Activated naive CD4-positive, alpha-beta T cell treated with anti-CD3 and anti-CD28 coated beads, Interleukin-2, amount 50 U/mL, for 16 hours (primary cell): ENCODE measurements around the gene PXDN.
"Not testable (repeated sequence)": the region's sequence is repeated elsewhere in the genome, so short reads cannot be mapped to it uniquely, and the experiment has no call there.

Source experiments
- DNase-seq: peaks from one replicate; pipeline ENCODE4 v3.0.0-alpha.2; 2020

Gene PXDN

GRCh38 chr2:1775511-1776035 lies 31.3 kb upstream of the PXDN start:
- DNase-seq, result no peak

DNA sequence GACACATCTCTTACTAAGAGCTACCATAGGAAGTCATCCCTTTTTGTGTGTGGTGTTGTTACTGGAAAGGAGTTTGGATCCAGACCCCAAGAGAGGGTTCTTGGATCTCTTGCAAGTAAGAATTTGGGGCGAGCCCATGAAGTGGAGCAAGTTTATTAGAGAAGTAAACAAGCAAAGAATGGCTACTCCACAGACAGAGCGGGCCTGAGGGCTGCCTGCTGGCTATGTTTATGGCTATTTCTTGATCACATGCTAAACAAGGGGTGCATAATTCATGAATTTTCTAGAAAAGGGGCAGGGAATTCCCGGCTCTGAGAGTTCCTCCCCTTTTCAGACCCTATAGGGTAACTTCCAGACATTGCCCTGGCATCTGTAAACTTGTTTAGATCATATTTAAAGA lies 30.6 kb upstream of the PXDN start:
- no peak for DNase-seq

- DNase-seq, result no peak
Measured at GRCh38 chr2:1773883-1774282, 29.6 kb upstream of the PXDN start.

- DNase-seq, result no peak
Measured at GRCh38 chr2:1772471-1773267, 28.4 kb upstream of the PXDN start.

- no peak for DNase-seq
Measured at GRCh38 chr2:1771626-1772280, 27.4 kb upstream of the PXDN start.

- no peak for DNase-seq
Measured at GRCh38 chr2:1770566-1771380, 26.5 kb upstream of the PXDN start.

DNA sequence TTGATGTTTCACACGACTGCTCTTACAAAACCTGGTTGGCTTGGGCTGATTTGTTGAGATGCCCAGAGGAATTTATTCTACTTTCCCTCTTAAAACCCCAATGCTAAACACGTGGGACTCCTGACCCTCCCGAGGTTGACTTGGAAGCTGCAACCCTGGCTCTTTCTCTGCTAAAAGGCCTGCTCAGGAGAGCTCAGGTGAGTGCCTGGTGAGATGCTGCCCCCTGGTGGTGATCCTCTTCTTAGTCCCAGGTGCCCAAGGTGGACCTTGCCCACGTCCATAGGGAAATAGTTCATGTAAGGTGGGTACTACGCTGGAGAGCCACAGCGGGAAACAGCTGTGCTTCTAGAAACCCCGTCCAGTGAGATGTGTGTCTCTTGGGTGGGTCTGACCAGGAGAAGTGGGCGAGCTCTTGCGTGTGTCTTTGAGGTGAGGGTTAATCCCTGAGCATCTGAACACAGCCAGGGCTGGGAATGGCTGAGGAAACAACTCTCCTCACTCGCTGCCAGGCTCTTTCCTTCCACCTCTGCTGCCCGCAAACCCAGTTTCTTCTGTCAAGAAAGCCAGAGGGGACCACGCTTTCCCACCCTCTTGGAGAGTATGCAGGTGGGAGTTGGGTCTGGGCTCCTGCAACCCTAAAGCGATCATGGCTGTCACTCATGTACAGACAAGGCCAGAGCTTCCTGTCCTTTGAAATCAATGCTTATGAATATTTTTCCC lies 25.5 kb upstream of the PXDN start:
- no peak for DNase-seq

DNA sequence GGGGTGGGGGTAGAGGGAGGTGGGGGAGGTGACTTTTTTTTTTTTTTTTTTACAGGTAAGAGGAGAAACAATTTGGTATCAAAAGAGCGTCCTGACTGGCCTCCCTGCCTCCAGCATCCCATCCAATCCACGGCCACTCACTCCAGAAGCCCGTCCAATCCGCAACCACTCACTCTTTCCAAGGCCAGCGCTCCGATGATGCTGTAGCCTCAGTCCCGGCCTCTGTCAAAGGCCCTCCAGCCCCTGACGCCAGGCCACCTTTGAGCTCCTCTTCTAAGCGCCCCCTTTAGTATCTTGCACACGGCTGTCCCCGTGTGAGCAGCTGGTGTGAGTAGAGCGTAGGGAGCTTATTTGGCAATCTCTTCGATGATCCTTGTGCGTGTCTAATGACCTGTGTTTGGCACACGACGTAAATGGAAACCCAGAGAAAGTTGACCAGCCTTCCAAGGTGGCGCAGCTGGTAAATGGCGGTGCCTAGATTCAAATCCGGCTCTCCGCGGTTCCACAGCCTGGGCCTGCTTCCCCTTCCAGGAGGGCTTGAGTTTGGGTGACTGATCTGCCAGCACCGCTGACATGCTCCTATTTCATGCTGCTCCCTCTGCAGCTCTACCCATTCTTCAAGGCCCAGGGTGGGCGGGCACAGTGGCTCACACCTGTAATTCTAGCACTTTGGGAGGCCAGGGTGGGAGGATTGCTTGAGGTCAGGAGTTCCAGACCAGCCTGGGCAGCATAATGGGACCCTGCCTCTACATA lies 23.8 kb upstream of the PXDN start:
- DNase-seq, result no peak

- no peak for DNase-seq
Measured at GRCh38 chr2:1766851-1767811, 22.8 kb upstream of the PXDN start.

DNA sequence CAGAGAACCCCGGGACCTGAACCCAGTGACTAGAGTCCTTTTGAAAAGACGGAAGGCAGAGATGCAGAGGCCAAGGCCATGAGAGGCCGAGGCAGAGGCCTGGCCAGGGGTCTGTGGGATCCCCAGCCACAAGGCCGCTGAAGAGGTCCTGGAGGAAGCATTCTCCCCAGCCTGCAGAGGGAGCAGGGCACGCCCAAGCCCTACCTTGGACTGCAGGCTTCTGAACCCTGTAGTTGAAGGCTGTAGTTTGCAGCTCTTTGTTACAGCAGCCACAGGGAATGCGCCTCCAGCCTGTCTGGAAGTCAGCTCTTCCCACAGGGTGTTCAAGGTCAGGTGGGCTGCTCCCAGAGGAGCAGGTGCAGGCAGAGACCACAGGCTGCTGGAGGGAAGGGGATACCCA lies 22.1 kb upstream of the PXDN start:
- DNase-seq, result no peak

GRCh38 chr2:1765201-1765600 lies 20.9 kb upstream of the PXDN start:
- DNase-seq, result not testable (repeated sequence)

DNA sequence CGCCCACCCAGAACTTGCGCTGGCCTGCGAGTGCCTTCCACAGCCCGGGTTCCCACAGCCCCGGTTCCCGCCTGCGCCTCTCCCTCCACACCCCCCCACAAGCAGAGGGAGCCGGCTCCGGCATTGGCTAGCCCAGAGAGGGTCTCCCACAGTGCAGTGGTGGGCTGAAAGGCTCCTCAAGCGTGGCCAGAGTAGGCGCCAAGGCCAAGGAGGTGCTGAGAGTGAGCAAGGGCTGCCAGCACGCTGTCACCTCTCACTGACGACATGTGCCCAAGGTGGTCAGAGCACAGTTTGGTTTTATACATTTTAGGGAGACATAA lies 15.3 kb upstream of the PXDN start:
- no peak for DNase-seq

DNA sequence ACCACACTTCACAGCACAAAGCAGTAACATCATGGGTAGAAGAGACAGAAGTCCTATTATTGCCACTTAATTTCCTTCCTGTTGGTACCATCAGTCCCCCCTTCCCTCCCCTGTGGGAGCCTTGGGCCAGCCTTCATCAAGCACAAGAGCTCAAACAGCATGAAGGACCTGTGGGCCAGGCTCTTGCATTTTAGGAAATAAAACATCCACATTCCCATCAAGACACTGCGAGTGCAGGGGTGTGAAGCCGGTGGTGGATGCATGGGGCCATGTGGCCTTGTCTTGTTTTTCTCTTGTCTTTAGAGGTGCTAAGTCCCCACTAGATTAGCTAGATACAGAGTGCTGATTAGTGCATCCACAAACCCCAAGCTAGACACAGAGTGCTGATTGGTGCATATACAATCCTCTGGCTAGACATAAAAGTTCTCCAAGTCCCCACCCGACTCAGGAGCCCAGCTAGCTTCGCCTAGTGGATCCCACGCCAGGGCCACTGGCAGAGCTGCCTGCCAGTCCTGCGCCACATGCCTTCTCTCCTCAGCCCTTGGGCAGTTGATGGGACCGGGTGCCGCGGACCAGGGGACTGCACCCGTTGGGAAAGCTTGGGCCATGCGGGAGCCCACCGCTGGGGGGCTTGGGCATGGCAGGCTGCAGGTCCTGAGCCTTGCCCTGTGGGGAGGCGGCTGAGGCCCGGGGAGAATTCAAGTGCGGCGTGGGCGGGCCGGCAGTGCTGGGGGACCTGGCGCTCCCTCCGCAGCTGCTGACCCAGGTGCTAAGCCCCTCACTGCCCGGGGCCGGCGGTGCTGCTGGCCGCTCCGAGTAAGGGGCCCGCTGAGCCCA lies 14.7 kb upstream of the PXDN start:
- DNase-seq, result no peak

DNA sequence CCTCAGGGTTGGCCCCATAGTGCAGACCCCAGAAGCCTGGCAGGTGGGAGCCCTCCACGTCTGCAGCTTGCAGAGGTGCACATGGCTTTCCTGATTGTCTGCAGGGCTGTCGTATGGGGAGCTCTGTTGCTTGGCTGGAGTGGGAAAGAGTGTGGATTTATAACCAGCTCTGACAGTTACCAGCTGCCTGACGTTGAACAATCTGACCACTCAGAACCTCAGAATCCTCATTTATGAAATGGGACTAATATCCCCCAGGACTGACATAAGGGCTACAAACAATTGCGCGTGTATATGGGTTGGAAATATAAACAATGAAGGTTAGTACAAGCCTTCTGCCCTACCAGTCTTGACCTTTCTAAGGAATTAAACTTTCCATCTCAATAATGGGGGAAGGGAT lies 13.9 kb upstream of the PXDN start:
- no peak for DNase-seq

DNA sequence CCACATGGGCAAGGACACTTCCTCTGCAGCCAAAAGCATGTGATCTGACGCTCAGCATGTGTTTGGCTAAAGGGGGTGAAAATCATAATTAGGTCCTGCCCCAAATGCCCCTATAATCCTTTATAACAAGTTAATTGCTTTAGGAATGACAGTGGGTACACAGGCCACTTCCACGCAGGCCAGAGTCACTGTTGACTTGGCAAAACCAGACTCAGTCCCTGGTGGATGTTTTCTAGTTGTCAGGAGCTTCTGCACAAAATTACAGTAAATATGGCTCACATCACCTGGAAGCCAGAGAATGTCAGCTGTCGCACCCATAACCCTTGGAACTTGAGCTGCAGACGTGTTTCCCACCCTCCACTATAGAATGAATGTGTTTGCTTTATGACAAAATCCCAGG lies 13.3 kb upstream of the PXDN start:
- DNase-seq, result no peak

GRCh38 chr2:1757146-1757545 lies 12.8 kb upstream of the PXDN start:
- not testable (repeated sequence) for DNase-seq

GRCh38 chr2:1756456-1756855 lies 12.1 kb upstream of the PXDN start:
- no peak for DNase-seq

DNA sequence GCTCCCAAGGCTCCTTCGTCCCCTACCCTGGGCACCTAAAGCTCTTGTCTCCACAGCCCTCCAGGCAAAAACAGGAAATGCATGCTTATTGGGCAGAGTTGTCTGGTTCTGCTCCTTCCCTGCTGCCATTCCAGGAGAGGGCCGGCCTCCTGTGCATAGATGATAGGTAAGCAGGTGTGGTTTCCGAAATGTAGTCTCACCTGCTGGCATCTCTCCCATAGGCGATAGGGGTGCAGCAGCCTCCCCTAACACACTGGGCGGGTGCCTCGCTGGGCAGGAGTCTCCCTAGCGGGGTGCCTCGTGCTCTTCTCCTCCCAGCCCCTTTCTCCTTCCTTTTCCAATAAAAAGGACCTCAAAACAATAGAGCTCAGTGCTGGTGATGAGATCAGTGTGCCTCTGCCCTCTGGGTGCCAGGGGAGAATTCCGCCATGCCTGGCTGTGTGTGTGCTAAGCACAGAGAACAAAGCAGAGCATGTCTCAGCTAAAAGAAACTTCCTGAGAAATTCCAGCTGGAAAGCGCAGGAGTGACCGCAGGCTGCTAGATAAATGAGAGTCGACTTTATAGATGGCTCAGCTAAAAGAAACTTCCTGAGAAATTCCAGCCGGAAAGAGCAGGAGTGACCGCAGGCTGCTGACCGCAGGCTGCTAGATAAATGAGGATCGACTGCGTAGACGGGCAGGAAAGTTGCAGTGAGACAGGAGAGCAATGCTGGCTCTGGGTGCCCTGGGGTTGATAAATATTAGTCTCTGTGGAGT lies 11.3 kb upstream of the PXDN start:
- DNase-seq, result no peak

DNA sequence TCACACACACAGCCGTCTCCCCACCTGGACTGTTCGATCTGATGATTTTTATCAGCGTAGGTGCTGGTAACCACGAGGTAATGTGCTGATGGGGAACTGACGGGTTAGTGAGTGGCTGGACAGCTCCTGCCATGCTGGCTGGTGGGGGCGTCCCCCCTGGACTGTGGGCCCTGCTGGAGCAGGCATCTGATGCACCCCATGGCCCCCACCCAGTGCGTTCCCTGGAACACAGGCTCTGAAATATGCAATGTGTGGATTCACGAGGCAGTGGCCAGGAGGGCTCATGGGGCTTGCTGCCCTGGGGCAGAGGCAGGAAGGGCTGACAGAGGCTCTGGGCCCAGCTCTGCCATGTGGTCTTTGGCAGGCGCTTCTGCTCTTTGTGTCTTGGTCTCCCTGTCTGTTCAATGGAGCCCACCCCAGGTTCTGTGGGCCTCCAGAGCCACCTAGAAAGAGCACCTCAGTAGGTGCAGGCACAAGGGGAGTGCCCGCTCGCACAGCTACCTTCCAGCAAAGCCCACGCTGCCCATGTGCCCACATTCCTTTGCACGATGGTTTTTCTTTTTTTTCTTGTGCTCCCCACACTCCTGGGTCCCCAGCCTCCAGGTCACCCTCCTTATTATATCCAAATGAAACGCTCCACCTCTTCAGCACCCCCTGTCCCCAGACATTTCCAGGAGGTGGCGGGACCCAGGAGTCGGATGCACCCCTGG lies 10.3 kb upstream of the PXDN start:
- no peak for DNase-seq
